Measurements from ENCODE around the gene GPRIN3. TPM values are rescaled to one million over a fixed set of nuclear protein-coding genes. Genes with fewer than 3 reads are reported as not detected.

Gene GPRIN3
- total and polyA plus RNA-seq, 10 of the 15 experiments (the other 5 are each of a cell fraction or from before 2014, with no cell fraction given): under 0.01 to 0.05 (median 0.01) TPM; not detected in 6

DNA sequence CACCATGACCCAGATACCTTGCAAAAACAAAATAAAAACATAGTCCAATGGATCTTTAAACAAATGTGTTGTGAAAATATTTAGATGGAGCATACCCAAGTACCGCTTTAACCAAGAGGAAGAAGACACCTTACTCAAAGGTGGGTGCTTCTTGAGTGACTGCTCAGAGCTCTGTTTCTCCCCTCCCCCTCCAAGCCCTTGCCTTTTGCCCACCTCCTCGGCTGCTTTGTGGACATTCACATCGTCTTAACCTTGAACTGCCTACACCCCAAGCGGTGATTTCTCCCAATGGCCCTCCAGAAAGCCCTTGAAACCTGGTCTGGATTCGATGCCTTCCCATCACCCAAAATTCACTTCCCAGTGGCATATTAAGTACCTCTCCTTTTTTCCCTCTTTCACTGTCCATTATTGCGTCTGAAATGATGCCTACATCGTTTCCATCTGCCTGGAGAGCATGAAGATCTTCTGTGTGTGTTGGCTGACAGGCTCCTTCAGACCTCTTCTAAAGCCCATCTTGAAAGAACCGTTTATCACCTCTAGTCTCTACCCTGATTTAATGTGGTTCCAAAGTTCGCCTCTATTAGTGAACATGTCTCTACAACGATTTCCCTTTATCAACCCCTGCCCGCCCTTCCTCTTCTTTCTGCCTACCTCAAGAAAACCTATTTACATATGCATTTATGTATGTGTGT, 968 bp downstream of the GPRIN3 start:
- DNase-seq (ENCODE audit: low read depth, low spot score) (no peak), ATAC-seq (no peak), FAIRE-seq (no peak)
- TF ChIP-seq, protein P1, sequence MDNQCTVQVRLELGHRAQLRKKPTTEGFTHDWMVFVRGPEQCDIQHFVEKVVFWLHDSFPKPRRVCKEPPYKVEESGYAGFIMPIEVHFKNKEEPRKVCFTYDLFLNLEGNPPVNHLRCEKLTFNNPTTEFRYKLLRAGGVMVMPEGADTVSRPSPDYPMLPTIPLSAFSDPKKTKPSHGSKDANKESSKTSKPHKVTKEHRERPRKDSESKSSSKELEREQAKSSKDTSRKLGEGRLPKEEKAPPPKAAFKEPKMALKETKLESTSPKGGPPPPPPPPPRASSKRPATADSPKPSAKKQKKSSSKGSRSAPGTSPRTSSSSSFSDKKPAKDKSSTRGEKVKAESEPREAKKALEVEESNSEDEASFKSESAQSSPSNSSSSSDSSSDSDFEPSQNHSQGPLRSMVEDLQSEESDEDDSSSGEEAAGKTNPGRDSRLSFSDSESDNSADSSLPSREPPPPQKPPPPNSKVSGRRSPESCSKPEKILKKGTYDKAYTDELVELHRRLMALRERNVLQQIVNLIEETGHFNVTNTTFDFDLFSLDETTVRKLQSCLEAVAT (IDR thresholded peaks at IDR 0.05): no peak
- TF ChIP-seq IKZF1 (conservative IDR thresholded peaks at IDR 0.05): no peak
- TF ChIP-seq SUZ12 (IDR thresholded peaks at IDR 0.05; ENCODE audit: unreplicated experiment): no peak
- no peak for TF ChIP-seq MEF2A (IDR thresholded peaks at IDR 0.05; ENCODE audit: insufficient read depth, low read depth, low read length)
- no peak for TF ChIP-seq ZNF207 (IDR thresholded peaks at IDR 0.05; ENCODE audit: borderline replicate concordance)
- TF ChIP-seq MYC (IDR thresholded peaks at IDR 0.05; ENCODE audit: insufficient read depth, insufficient read length, insufficient replicate concordance, low read length, severe bottlenecking): no peak
- no peak for TF ChIP-seq TCF12 (IDR thresholded peaks at IDR 0.05; ENCODE audit: low read depth, low read length)
- TF ChIP-seq, protein P2, sequence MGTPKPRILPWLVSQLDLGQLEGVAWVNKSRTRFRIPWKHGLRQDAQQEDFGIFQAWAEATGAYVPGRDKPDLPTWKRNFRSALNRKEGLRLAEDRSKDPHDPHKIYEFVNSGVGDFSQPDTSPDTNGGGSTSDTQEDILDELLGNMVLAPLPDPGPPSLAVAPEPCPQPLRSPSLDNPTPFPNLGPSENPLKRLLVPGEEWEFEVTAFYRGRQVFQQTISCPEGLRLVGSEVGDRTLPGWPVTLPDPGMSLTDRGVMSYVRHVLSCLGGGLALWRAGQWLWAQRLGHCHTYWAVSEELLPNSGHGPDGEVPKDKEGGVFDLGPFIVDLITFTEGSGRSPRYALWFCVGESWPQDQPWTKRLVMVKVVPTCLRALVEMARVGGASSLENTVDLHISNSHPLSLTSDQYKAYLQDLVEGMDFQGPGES (IDR thresholded peaks at IDR 0.05): no peak
- TF ChIP-seq RUNX3 (IDR thresholded peaks at IDR 0.05; ENCODE audit: low read length): no peak
- no peak for TF ChIP-seq ZNF384 (IDR thresholded peaks at IDR 0.05; ENCODE audit: borderline replicate concordance, low read depth, low read length)
- no peak for TF ChIP-seq NR2F1 (conservative IDR thresholded peaks at IDR 0.05)
- no peak for TF ChIP-seq SMAD1 (IDR thresholded peaks at IDR 0.05; ENCODE audit: low read depth, partially characterized antibody)
- TF ChIP-seq STAT1 (conservative IDR thresholded peaks at IDR 0.05): no peak
- TF ChIP-seq, protein P3, sequence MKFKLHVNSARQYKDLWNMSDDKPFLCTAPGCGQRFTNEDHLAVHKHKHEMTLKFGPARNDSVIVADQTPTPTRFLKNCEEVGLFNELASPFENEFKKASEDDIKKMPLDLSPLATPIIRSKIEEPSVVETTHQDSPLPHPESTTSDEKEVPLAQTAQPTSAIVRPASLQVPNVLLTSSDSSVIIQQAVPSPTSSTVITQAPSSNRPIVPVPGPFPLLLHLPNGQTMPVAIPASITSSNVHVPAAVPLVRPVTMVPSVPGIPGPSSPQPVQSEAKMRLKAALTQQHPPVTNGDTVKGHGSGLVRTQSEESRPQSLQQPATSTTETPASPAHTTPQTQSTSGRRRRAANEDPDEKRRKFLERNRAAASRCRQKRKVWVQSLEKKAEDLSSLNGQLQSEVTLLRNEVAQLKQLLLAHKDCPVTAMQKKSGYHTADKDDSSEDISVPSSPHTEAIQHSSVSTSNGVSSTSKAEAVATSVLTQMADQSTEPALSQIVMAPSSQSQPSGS (IDR thresholded peaks at IDR 0.05; ENCODE audit: low read length): no peak
- Histone ChIP-seq H4K20me1 (ENCODE audit: control insufficient read depth, insufficient read depth) (no peaks in the 10 kb centered on the region), H3K4me3 (no peak overlapping the region), H3K36me3 (ENCODE audit: control insufficient read depth in 2 of 2, insufficient read depth in 2 of 2, low read length in 1 of 2) (no peaks in the 10 kb centered on the region), H3K27me3 (replicated peaks in 1 of 2; ENCODE audit: control insufficient read depth in 2 of 2, insufficient read depth in 2 of 2, low read length in 1 of 2) (peaks cover 11% of the 10 kb centered on the region in 2 experiments), H3K9ac (ENCODE audit: control insufficient read depth, insufficient read depth, low read length) (no peak overlapping the region), H3K4me1 (ENCODE audit: control insufficient read depth, insufficient read depth, low read length) (no peaks in the 10 kb centered on the region), H3K9me3 (replicated peaks; ENCODE audit: control insufficient read depth, insufficient read depth, low read length) (no peaks in the 10 kb centered on the region), H3K4me2 (ENCODE audit: control insufficient read depth, insufficient read depth) (no peak overlapping the region), H2AFZ (ENCODE audit: control insufficient read depth, low read depth, low read length) (no peak overlapping the region), H3K79me2 (ENCODE audit: control insufficient read depth, insufficient read depth, low read length) (no peaks in the 10 kb centered on the region), H3K27ac (ENCODE audit: control insufficient read depth, insufficient read depth) (no peak overlapping the region)
- WGBS (ENCODE audit: insufficient coverage, insufficient replicate concordance, low lambda C conversion rate, missing lambda C conversion rate): 16% methylated on average over 10 of the region's 11 CpGs
- ChIA-PET POLR2A (no interaction called here), RAD21 (ENCODE audit: unreplicated experiment) (no interaction called here), SMC1A (ENCODE audit: uncharacterized antibody, unreplicated experiment) (no interaction called here), CTCF (no interaction called here)
- intact Hi-C loops (cut with micrococcal nuclease; ENCODE audit: unreplicated experiment) (no loop called here), in situ Hi-C loops (cut with MboI) (no loop called here)
- BruUV-seq (replicated peaks): no TSS peak
